Osteocyte (in vitro differentiated cells): Measurements from ENCODE around the gene MYOZ2. TPM values are rescaled to one million over a fixed set of nuclear protein-coding genes. Genes with fewer than 3 reads are reported as not detected.

Experiments used
- DNase-seq: peaks from one replicate; pipeline ENCODE4 v3.0.0; 2021; ENCODE audit warnings: mixed read lengths; ENCODE audit not compliant: unreplicated experiment; ENCODE audit errors: extremely low spot score
- H3K27ac Mint-ChIP-seq: one replicate; pipeline ENCODE4 v1.8.0; 2021; ENCODE audit warnings: mild to moderate bottlenecking, mixed read lengths; ENCODE audit not compliant: unreplicated experiment
- H3K27me3 Mint-ChIP-seq: one replicate; pipeline ENCODE4 v1.8.0; 2021; ENCODE audit warnings: mixed read lengths; ENCODE audit not compliant: unreplicated experiment
- H3K36me3 Mint-ChIP-seq: one replicate; pipeline ENCODE4 v1.8.0; 2021; ENCODE audit warnings: mixed read lengths; ENCODE audit not compliant: unreplicated experiment
- H3K4me1 Mint-ChIP-seq: one replicate; pipeline ENCODE4 v1.8.0; 2021; ENCODE audit warnings: mixed read lengths; ENCODE audit not compliant: unreplicated experiment
- H3K4me3 Mint-ChIP-seq: one replicate; pipeline ENCODE4 v1.8.0; 2021; ENCODE audit warnings: mild to moderate bottlenecking, moderate library complexity, mixed read lengths; ENCODE audit not compliant: unreplicated experiment
- H3K9me3 Mint-ChIP-seq: one replicate; pipeline ENCODE4 v1.8.0; 2021; ENCODE audit warnings: mixed read lengths; ENCODE audit not compliant: unreplicated experiment
- CTCF ChIP-seq: fragments of 200-600 bp; sonication (generic); IDR thresholded peaks from 2 replicates; pipeline ENCODE4 v1.5.0; 2021; ENCODE audit warnings: antibody characterized with exemption, mild to moderate bottlenecking, moderate library complexity
- long read RNA-seq: library from polyadenylated mRNA; unstranded; transcript quantifications from one replicate; pipeline ENCODE4 v2.0.0, GENCODE V29; 2021
- total RNA-seq: library from RNA; stranded (reverse); gene quantifications from 2 replicates; pipeline ENCODE4 v1.2.1, GENCODE V29; 2021

The MYOZ2 gene
- total RNA-seq, result not detected in 2 replicates
- long read RNA-seq, result 0 reads

DNA sequence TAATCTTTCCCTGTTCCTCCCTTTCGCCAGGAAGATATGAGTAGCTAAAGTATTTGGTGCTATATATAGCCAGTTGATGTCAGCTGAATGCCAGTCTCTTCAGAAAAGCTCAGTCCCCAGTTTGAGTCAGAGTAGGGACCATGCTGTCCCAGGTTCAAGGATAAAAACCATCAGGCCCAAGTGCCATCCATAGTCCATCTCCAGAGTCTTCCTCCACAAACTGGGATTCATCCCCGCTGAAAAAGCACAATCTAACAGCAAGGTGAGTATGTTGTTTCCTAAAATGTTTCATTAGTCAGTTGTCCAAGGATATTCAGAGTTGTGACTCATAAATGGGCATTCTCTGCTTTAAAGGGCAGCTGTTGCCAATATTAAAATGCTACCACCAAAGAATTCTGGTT lies at the start of gene MYOZ2:
Gene MYOZ2 (plus strand): TSS at position 112 of the 401 bp plus-strand sequence. CDS start 694 bp downstream, outside the sequence.
- peaks cover 27% of the 10 kb centered on the region for H3K4me1 Mint-ChIP-seq
- no peak for TF ChIP-seq CTCF

DNA sequence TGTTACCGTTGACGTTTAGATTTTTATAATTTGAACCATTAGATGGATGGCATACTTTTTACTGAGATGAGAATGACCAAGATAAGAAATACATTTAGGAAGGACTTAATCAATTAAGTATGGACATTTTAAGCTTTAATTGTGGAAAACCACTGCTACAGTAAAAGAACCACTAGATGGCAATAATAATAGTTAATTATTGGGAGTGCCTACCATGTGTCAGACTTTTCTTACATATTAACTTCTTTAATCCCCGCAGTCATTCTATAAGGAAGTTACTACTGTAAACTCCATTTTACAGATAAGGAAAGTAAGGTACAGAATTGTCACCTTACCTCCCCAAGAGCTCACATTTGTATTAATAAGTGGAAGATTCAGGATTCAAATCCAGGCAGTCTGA lies 48.5 kb upstream of the MYOZ2 start:
- H3K4me3 Mint-ChIP-seq, result no peak overlapping the region
- no peaks in the 10 kb centered on the region for H3K4me1 Mint-ChIP-seq
- no peaks in the 10 kb centered on the region for H3K36me3 Mint-ChIP-seq
- peaks cover 16% of the 10 kb centered on the region for H3K9me3 Mint-ChIP-seq
- DNase-seq, result no peak
- no peaks in the 10 kb centered on the region for H3K27me3 Mint-ChIP-seq
- TF ChIP-seq CTCF, result peak; percentile 42
- no peak overlapping the region for H3K27ac Mint-ChIP-seq

More for the DNA sequence above, at the start of gene MYOZ2:
- H3K36me3 Mint-ChIP-seq, result no peaks in the 10 kb centered on the region
- H3K27me3 Mint-ChIP-seq, result no peaks in the 10 kb centered on the region
- H3K27ac Mint-ChIP-seq, result no peak within 1 kb of the TSS
- no peak within 1 kb of the TSS for H3K4me3 Mint-ChIP-seq
- DNase-seq, result no peak
- H3K9me3 Mint-ChIP-seq, result no peaks in the 10 kb centered on the region

GRCh38 chr4:119087656-119088055 lies 48.0 kb upstream of the MYOZ2 start:
- Mint-ChIP-seq H3K36me3 (no peaks in the 10 kb centered on the region), H3K9me3 (peaks cover 16% of the 10 kb centered on the region), H3K27me3 (no peaks in the 10 kb centered on the region), H3K27ac (no peak overlapping the region), H3K4me3 (no peak overlapping the region), H3K4me1 (no peaks in the 10 kb centered on the region)
- DNase-seq, result no peak
- no peak for TF ChIP-seq CTCF

DNA sequence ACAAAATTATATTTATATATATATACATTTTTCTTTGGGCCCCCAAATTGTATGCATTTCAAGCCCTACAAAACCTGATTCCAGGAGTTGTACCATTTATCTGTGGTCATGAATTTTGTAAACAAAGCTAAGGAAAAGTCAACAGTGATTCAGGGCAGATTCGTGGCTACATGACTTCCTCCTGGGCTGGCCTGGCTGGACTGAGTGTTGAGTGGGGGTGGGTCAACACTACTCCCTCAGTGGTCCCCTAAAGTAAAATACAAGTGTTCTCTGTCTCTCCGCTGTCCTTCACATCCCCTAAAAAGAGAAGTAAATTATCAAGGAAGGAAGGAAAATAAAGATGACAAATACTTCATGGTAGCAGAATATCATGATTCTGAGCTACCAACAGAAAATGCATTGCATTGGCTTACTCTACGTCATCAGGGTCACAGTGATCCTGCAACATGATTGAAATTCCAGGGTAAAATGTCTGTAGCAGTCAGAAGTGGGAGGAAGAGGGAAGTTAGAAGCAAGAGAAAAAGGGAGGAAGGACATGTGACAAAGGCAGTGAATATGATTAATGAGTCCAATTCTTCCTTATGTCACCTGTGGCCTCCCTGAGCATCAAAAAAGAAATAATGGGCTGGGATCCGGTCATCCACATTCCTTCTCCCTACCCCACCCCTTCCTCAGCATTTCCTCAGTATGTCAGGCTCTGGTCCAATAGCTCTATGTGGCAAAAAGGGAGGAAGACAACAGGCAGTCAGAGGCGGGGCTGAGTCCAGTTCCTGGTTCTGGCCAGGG lies 42.4 kb upstream of the MYOZ2 start:
- peaks cover 8% of the 10 kb centered on the region for H3K9me3 Mint-ChIP-seq
- no peak overlapping the region for H3K4me3 Mint-ChIP-seq
- H3K27me3 Mint-ChIP-seq, result no peaks in the 10 kb centered on the region
- H3K36me3 Mint-ChIP-seq, result no peaks in the 10 kb centered on the region
- no peaks in the 10 kb centered on the region for H3K4me1 Mint-ChIP-seq
- no peak for DNase-seq
- no peak for TF ChIP-seq CTCF
- H3K27ac Mint-ChIP-seq, result no peak overlapping the region

- no peak for DNase-seq
- TF ChIP-seq CTCF, result no peak
- no peak overlapping the region for H3K27ac Mint-ChIP-seq
- H3K4me3 Mint-ChIP-seq, result no peak overlapping the region
- peaks cover 10% of the 10 kb centered on the region for H3K4me1 Mint-ChIP-seq
- no peaks in the 10 kb centered on the region for H3K27me3 Mint-ChIP-seq
- H3K9me3 Mint-ChIP-seq, result no peaks in the 10 kb centered on the region
- H3K36me3 Mint-ChIP-seq, result no peaks in the 10 kb centered on the region
These were observed 38.2 kb upstream of the MYOZ2 start for GRCh38 chr4:119097282-119097900.
